SJCRH30 (cell line): ENCODE results near the gene PCBP3. TPM values are rescaled to one million over a fixed set of nuclear protein-coding genes. Genes with fewer than 3 reads are reported as not detected.

Experiments used
- DNase-seq, 2 experiments: peaks; one replicate each; pipeline ENCODE4 v3.0.0-alpha.2; 2015 to 2020
- H3K27ac ChIP-seq: fragments of 250-450 bp; sonication (Bioruptor Pico); 2 replicates; pipeline ENCODE4 v1.5.1; 2020; ENCODE audit warnings: mild to moderate bottlenecking, moderate library complexity
- H3K27me3 ChIP-seq: fragments of 250-450 bp; sonication (Bioruptor Pico); 2 replicates; pipeline ENCODE4 v1.5.1; 2020; ENCODE audit warnings: mild to moderate bottlenecking, moderate library complexity
- H3K36me3 ChIP-seq: fragments of 250-450 bp; sonication (Bioruptor Pico); 2 replicates; pipeline ENCODE4 v1.5.1; 2020; ENCODE audit warnings: mild to moderate bottlenecking, moderate library complexity
- H3K4me1 ChIP-seq: fragments of 250-450 bp; sonication (Bioruptor Pico); 2 replicates; pipeline ENCODE4 v1.5.1; 2020; ENCODE audit warnings: mild to moderate bottlenecking, moderate library complexity
- H3K4me3 ChIP-seq: fragments of 250-450 bp; sonication (Bioruptor Pico); 2 replicates; pipeline ENCODE4 v1.5.1; 2020; ENCODE audit warnings: mild to moderate bottlenecking, moderate library complexity
- H3K9me3 ChIP-seq: fragments of 250-450 bp; sonication (Bioruptor Pico); replicated peaks from 2 replicates; pipeline ENCODE4 v1.5.1; 2020; ENCODE audit warnings: mild to moderate bottlenecking, moderate library complexity
- total RNA-seq: library from RNA; depleted of rRNA; stranded (reverse); fragments of >200 nt; shearing (Covaris generic); gene quantifications from 2 replicates; pipeline ENCODE4 v1.2.3, GENCODE V29; 2014

Gene PCBP3
- total RNA-seq, 1 experiment from 2014 or later, result not detected

- DNase-seq, result no peak
- H3K4me1 ChIP-seq, result no peaks in the 10 kb centered on the region; the same call in 1 of the 2 replicates
- H3K27ac ChIP-seq, result no peak overlapping the region
- no peaks in the 10 kb centered on the region for H3K9me3 ChIP-seq
- H3K27me3 ChIP-seq, result no peaks in the 10 kb centered on the region
- no peaks in the 10 kb centered on the region for H3K36me3 ChIP-seq
- H3K4me3 ChIP-seq, result no peak overlapping the region
These were observed 297.3 kb downstream of the PCBP3 start for GRCh38 chr21:45940621-45941337.

GRCh38 chr21:45941338-45941710 lies 297.8 kb downstream of the PCBP3 start:
- no peak for DNase-seq
- H3K4me3 ChIP-seq, result no peak overlapping the region

GRCh38 chr21:45941717-45942546 lies 298.4 kb downstream of the PCBP3 start:
- no peak overlapping the region for H3K4me3 ChIP-seq
- H3K36me3 ChIP-seq, result no peaks in the 10 kb centered on the region
- no peak for DNase-seq
- no peaks in the 10 kb centered on the region for H3K27me3 ChIP-seq
- no peaks in the 10 kb centered on the region for H3K9me3 ChIP-seq
- no peaks in the 10 kb centered on the region; the same call in 1 of the 2 replicates for H3K4me1 ChIP-seq
- no peak overlapping the region for H3K27ac ChIP-seq

More at GRCh38 chr21:45941338-45941710, 297.8 kb downstream of the PCBP3 start:
- Histone ChIP-seq H3K27me3 (no peaks in the 10 kb centered on the region), H3K27ac (no peak overlapping the region), H3K4me1 (no peaks in the 10 kb centered on the region; the same call in 1 of the 2 replicates), H3K36me3 (no peaks in the 10 kb centered on the region), H3K9me3 (no peaks in the 10 kb centered on the region)

DNA sequence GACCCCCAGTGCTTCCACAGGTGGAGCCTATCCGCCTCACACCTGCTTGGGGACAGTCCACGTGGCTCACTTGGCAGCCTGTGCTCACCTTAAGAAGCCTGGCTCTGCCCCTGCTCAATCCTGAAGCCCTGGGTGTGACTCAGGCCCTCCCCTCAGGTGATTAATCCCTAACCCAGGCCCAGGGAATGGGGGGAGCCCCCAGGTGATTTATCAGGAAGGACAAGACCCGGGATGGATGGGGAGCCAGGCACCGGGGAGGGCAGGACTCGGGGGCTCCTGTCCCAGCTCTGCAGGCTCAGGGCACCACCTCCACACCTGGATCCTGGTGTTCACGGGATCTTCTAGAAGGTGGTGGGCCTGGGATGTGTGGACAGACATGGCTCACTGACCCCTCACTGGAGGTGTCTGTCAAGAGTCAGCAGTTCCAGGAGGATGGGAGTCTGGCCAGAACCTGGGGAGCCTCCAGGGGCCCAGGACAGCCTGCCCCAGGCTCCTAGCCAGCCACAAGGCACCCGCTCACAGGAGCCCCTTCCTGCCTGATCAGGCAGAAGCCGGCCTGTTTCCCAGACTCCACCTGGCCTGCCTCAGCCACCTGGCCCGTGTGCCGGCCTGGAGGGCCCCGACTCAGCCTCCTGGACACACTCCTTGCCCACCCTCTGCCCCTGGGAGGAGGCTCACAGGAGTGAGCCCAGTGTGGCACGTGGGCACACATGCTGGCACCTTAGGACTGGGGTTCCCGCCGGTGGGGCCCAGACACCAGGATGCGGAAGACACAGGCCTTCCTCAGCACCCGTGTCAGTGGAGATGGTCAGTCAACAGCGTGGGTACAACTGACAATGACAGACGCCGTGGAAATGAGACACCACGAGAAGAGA lies 299.5 kb downstream of the PCBP3 start:
- Histone ChIP-seq H3K36me3 (no peaks in the 10 kb centered on the region), H3K27me3 (no peaks in the 10 kb centered on the region), H3K4me3 (no peak overlapping the region), H3K4me1 (no peaks in the 10 kb centered on the region; the same call in 1 of the 2 replicates), H3K27ac (no peak overlapping the region), H3K9me3 (no peaks in the 10 kb centered on the region)
- DNase-seq, result no peak

- Histone ChIP-seq H3K4me3 (no peak overlapping the region), H3K27me3 (no peaks in the 10 kb centered on the region), H3K4me1 (no peaks in the 10 kb centered on the region; the same call in 1 of the 2 replicates), H3K36me3 (no peaks in the 10 kb centered on the region), H3K9me3 (no peaks in the 10 kb centered on the region), H3K27ac (no peak overlapping the region)
- DNase-seq, result no peak
These were observed 300.4 kb downstream of the PCBP3 start for GRCh38 chr21:45943630-45944540.

- Histone ChIP-seq H3K4me1 (no peaks in the 10 kb centered on the region), H3K27ac (no peak overlapping the region), H3K9me3 (no peaks in the 10 kb centered on the region), H3K27me3 (no peaks in the 10 kb centered on the region), H3K4me3 (no peak overlapping the region), H3K36me3 (no peaks in the 10 kb centered on the region)
- DNase-seq, result no peak
These were observed 301.1 kb downstream of the PCBP3 start for GRCh38 chr21:45944601-45945000.

GRCh38 chr21:45945066-45945867 lies 301.7 kb downstream of the PCBP3 start:
- H3K4me3 ChIP-seq, result no peak overlapping the region
- no peaks in the 10 kb centered on the region for H3K4me1 ChIP-seq
- no peak overlapping the region for H3K27ac ChIP-seq
- no peak for DNase-seq
- no peaks in the 10 kb centered on the region for H3K27me3 ChIP-seq
- no peaks in the 10 kb centered on the region for H3K36me3 ChIP-seq
- H3K9me3 ChIP-seq, result no peaks in the 10 kb centered on the region

- Histone ChIP-seq H3K27ac (no peak overlapping the region), H3K36me3 (no peaks in the 10 kb centered on the region), H3K27me3 (no peaks in the 10 kb centered on the region), H3K9me3 (no peaks in the 10 kb centered on the region), H3K4me3 (no peak overlapping the region), H3K4me1 (no peaks in the 10 kb centered on the region; the same call in 1 of the 2 replicates)
- DNase-seq, result no peak
These were observed 302.3 kb downstream of the PCBP3 start for GRCh38 chr21:45945868-45946210.

DNA sequence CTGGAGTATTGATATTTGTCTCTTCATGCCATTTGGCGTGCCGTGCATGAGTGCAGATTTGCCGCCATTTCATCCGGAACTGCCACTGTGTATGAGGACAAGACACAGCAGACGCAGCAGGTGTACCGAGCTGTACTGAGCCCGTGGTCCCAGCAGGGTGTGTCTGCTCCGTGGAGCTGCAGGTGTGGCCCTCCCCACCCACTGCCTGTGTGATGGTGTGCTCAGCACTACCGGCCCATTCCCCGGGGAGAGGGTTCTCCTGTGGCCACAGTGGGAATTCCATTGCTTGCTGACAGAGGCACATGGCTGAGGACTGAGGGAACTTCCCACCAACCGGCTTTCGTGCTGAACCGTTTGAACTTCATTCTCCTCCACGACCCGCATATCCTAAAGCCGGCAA lies 303.8 kb downstream of the PCBP3 start:
- no peaks in the 10 kb centered on the region for H3K27me3 ChIP-seq
- no peaks in the 10 kb centered on the region; the same call in 1 of the 2 replicates for H3K4me1 ChIP-seq
- no peaks in the 10 kb centered on the region for H3K9me3 ChIP-seq
- no peak for DNase-seq
- H3K4me3 ChIP-seq, result no peak overlapping the region
- H3K27ac ChIP-seq, result no peak overlapping the region
- no peaks in the 10 kb centered on the region for H3K36me3 ChIP-seq

GRCh38 chr21:45947716-45948255 lies 304.3 kb downstream of the PCBP3 start:
- Histone ChIP-seq H3K4me3 (no peak overlapping the region), H3K9me3 (no peaks in the 10 kb centered on the region), H3K27me3 (no peaks in the 10 kb centered on the region), H3K36me3 (no peaks in the 10 kb centered on the region), H3K4me1 (no peaks in the 10 kb centered on the region; the same call in 1 of the 2 replicates), H3K27ac (no peak overlapping the region)
- no peak for DNase-seq

GRCh38 chr21:45948576-45949141 lies 305.1 kb downstream of the PCBP3 start:
- H3K4me3 ChIP-seq, result no peak overlapping the region
- H3K36me3 ChIP-seq, result no peaks in the 10 kb centered on the region
- no peak overlapping the region for H3K27ac ChIP-seq
- H3K9me3 ChIP-seq, result no peaks in the 10 kb centered on the region
- H3K4me1 ChIP-seq, result no peaks in the 10 kb centered on the region; the same call in 1 of the 2 replicates
- no peaks in the 10 kb centered on the region for H3K27me3 ChIP-seq
- DNase-seq, result no peak

DNA sequence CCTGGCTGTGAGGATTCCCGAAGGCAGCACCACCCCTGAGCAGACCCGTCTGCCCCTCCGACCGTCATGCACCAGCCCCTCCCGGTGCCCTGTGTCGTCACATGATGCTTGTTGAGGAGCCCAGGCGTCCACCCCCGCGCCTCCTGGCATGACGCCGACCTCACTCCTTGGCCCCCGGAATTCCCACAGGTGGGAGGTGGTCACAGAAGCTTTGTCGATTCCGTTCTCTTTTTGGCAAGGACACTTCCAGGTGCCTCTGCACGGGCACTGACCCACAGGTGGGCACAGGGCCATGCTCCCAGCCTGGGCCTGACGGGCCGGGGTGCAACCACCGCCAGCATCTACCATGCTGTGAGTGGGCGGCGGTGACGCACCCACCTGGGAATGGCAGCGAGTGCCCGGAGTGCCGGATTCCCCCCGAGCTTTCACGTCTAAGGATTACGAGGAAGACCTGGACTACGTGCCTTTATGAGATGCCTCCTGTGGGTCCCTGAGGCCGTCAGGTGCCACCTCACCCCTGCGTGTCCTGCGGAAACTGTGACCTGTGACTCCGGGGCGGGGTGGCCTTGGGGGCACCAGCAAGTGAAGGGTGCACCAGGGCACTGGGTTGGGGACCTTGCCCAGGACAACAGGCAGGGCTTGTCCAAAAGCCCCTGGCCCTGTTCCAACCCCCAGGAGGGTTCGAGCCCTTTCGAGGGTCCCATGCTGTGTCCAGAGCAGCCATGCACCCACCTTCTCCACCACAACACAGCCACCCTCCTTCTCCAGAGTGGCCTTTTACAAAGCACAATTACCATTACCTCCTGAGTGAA lies 306.6 kb downstream of the PCBP3 start:
- no peaks in the 10 kb centered on the region; the same call in 1 of the 2 replicates for H3K4me1 ChIP-seq
- H3K27ac ChIP-seq, result no peak overlapping the region
- no peaks in the 10 kb centered on the region for H3K36me3 ChIP-seq
- no peaks in the 10 kb centered on the region for H3K27me3 ChIP-seq
- H3K4me3 ChIP-seq, result peak overlapping the region; percentile 21; the same call in 1 of the 2 replicates
- no peaks in the 10 kb centered on the region for H3K9me3 ChIP-seq
- no peak for DNase-seq
